Stimulated activated CD8-positive, alpha-beta memory T cell treated with anti-CD3 and anti-CD28 coated beads, Interleukin-7, amount 100 ng/mL, for 4 hours (primary cell): ENCODE data around the gene ZNF618.

Source experiments
- DNase-seq, 2 donors: peaks; one replicate each; pipeline ENCODE4 v3.0.0-alpha.2; 2020; ENCODE audit warnings: low read depth in 2 of 2

Gene ZNF618

DNA sequence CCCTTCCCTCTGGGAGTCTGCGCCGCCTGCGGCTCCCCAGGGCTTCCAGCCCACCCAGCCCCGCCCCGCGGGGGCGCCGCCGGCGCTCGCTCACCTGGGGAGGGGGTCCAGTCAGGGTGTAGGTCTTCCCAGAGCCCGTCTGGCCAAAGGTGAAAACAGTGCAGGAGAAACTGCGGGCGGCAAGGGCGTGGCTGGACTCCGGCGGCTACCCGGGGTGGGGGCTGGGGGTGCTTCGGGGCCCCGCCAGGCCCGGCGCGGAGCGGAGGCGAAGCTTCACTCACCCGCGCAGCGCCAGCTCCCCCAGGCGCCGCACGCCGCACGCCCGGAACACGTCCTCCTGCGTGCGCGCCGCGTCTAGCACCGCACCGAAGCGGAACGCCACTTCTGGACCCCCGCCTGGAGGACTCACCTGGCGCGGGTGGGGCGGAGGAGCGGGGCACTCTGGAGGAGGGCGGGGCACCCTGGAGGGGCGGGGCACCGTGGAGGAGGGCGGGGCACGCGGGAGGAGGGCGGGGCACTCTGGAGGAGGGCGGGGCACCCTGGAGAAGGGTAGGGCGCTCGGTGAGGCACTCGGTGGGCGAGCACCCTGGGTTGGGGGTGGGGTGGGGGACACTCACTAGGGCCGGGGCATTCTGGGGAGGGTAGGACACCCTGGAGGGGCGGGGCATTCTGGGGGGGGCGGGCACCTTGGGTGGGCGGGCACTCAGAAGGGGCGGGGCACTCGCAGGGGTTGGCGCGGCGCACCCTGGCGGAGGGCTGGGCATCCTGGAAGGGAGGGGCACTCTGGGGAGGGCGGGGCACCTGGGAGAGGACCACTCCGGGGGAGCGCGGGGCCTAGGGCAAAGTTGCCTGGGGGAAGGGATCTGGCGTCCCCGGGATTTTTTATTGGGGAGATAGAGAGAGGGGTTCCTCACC is 222.2 kb downstream of the ZNF618 start:
- no peak for DNase-seq

DNA sequence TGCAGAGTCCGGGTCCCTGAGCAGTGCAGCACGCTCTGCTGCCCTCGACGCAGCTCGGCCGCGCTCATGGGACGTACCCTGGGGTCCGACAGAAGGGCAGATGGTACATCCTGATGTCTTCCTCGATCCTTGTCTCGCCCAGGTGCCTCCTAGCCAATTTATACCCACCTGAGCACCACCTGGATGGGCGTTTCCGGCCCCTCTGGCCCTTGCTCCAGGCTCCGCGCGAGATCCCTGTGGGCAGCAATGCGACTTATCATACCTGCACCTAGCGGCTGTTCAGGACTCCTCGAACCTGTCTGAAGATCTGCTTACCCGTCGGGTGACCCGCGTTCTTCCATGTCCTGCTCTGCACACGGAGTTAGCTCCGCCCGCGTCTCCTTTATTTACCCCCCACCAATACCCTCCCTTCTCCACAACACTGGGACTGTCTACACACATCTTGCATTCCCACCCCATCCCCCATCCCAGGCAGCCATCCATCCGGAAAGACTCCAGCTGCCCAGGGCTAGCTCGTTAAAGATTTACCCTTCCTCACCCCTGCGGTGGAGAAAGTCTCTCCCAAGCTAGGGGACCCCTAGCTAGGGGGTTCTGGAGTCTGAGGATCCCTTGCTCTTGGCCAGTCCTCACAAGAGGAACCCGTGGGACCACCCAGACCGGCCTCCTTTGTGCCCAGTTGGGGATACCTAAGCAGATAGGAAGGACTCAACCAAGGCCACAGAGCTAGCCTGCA is 223.0 kb downstream of the ZNF618 start, which contains the start of gene KIF12:
KIF12 (minus strand) TSS at position 357 of the 733 bp plus-strand sequence; CDS start at position 341, 16 bp downstream.
- DNase-seq, result no peak

DNA sequence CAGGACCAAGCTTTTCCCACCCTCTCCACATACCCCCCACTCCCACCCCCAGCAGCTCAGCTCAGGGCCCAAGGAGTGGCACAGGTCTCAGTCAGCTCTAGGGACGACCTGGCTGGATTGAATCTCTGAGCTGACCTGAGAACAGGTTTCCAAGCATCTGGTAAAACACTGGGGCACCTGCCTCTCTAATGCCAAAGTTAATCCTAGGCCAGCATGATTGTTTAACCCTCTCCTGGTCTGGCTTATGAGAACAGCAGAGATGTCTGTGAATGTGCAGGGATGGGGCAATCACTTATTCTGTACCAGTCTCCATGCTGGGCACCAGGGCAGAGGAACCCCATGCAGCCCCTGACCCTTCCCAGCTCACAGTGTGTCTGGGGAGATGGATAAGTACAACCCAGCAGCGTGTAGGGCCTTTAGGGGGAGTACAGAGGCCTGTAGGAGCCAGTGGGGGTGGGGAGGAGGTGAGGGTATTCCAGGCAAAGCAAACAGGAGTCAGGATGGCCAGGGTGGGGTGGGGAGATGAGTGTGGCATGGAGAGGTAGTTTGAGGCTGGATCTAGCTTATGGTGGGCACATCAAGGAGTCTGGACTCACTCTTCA is 223.7 kb downstream of the ZNF618 start:
- DNase-seq, result no peak

DNA sequence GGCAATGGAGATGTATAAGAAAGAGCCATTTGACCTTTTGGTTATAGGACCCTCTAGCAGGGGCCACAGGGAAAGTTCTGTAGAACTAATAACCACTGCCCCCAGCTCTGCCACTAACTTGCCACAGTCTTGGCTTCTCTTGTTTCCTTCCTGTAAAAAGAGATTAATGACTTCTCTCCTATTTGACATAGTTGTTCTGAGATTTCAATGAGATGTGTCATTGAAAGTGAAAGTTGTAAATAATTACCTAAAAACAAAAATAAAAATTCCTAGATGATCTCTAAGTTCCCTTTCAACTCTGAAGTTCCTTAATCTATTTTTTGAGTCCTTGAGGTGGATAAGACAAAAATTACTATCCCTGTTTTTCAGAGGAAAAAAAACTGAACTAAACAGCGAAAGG is 224.4 kb downstream of the ZNF618 start:
- no peak for DNase-seq

DNA sequence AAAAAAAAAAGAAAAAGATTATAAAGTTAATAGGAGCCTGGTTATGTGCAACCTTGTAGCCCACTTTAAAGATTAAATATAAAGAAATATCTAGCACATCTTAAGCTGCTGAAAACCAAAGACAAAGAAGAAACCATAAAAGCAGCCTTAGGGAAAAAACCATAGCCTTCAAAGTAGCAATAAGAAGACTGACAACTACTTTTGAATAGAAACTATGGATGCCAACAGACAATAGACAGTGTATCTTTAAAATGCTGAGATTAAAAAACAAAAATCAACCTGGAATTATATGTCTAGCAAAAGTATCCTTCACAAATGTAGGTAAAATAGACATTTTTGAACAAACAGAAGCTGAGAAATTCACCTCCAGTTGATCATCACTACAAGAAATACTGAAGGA is 226.4 kb downstream of the ZNF618 start:
- no peak for DNase-seq

DNA sequence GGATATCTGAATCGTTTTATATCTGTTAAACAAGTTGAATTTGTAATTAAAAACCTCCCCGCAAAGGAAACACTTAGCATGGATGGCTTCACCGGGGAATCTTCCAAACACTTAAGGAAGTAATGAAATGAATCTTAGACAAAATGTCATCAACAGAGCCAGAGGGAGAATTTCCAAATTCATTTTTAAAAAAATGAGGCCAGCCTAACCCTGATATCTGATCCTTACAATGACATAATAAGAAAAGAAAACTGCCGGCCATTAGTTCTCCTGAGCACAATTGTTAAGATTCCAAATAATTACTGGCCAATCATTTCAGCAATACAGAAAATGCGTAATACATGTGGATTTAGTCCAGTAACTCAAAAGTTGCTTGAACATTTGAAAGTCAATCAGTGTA is 229.1 kb downstream of the ZNF618 start:
- no peak for DNase-seq
